HG02798 (cell line): Measurements from ENCODE around the gene TRIM40.

Source experiments
- ATAC-seq: cut with Tn5 transposase; IDR thresholded peaks from one replicate; pipeline ENCODE4 v1.9.1; 2021; ENCODE audit warnings: mild to moderate bottlenecking; ENCODE audit not compliant: unreplicated experiment, poor library complexity

The TRIM40 gene, protein sequence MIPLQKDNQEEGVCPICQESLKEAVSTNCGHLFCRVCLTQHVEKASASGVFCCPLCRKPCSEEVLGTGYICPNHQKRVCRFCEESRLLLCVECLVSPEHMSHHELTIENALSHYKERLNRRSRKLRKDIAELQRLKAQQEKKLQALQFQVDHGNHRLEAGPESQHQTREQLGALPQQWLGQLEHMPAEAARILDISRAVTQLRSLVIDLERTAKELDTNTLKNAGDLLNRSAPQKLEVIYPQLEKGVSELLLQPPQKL

DNA sequence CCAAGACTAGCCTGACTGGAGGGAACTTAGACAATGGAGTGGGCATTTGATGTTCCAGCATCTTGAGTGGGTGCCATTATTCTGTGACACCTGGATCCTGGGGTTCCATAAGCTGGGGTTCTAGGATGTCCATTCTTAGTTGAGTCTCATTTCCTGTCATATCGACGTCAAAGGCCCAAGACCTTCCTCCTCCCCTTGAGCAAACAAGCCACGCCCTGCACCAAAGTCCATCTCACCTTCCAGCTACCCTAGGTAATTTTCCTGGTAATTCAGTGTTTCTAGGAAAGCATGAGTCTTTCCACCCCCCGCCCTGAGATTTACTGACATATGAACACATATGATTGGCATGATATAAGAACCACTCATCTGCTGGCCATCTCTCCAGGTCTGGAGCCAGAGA lies at the start of gene TRIM40:
TSS of gene TRIM40 (plus strand) at position 384 of the 400 bp plus-strand sequence. CDS start 897 bp downstream, outside the sequence.
- ATAC-seq: no peak

DNA sequence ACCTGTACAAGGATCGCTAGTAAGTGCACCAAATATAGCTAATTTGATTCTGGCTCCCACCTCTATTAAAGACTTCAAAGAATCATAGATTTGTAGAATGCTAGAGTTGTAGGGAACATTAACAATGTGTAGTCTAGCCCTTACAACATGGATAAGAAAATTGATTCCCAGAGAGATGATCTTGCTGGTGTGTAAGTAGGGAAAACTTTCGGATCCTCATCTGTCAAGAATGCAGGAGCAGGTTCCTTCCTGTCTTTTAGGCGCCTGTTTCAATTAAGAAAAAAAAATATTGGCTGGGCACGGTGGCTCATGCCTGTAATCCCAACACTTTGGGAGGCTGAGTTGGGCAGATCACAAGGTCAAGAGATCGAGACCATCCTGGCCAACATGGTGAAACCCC lies 48.1 kb upstream of the TRIM40 start:
- no peak for ATAC-seq

DNA sequence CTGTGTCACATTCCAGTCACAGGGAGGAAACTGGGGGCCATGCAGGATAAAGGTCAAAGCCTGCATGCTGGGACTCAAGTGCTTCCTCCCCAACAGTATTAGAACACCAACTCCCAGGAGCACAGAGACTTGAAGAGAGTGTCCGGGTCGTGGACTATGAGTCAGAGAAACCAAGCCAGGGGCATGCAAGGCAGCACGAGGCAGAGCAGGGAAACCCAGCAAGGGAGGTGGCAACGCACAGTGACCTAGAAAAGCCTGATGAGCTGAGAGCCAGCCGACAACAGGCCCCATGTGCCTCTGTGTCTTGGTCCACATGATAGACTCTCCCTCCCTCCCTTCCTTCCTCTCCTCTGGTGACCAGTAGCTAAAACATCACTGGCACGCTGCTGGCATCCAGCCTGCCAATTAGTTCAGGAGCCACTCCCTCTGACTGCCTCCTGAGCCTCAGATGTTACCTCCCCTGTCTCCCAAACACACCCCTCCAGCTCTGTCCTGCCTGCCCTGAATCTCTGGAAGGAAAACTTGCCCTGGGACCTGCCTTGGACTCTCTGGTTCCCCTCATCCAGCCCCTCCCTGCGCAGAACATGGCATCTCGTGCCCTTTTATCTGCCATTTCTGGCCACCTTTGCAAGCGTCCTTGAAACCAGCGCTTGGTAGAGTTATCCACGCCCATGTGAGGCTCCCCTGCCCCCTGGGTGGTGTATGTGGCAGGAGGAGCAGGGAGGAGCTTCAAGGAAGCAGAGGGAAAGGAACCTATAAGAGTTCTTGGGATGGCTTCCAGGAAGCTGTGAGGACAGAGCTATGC lies 44.2 kb upstream of the TRIM40 start:
- ATAC-seq: no peak

DNA sequence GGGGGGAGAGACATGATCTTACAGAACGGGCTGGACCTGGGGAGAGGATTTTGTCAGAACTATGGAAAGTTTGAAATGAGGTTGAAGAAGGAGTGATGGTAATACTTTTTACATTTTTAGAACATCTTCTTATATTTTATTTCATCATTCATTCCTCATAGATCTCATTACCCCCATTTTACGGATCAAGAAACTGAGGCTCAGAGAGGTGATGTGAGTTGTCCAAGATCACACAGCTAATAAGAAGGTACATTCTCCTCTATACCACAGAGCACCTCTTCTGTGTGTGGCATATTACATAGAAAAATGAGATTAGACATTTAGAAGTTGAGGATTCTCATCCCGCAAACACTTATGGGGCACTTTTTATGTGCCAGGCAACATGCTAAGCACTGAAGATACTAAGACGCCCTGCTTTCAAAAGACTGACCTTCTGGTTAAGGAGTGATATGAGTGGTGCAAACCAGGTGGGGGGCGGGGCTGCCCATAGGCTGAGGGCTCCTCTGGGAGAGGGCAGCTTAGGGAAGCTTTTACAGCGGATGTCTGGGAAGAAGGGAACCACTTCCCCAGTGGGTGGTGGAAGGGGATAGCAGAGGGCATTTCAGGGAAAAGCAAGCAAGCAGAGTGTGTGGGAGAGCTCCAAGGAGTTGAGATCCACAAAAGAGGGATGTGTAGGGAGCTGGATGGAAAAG lies 42.9 kb upstream of the TRIM40 start:
- no peak for ATAC-seq

DNA sequence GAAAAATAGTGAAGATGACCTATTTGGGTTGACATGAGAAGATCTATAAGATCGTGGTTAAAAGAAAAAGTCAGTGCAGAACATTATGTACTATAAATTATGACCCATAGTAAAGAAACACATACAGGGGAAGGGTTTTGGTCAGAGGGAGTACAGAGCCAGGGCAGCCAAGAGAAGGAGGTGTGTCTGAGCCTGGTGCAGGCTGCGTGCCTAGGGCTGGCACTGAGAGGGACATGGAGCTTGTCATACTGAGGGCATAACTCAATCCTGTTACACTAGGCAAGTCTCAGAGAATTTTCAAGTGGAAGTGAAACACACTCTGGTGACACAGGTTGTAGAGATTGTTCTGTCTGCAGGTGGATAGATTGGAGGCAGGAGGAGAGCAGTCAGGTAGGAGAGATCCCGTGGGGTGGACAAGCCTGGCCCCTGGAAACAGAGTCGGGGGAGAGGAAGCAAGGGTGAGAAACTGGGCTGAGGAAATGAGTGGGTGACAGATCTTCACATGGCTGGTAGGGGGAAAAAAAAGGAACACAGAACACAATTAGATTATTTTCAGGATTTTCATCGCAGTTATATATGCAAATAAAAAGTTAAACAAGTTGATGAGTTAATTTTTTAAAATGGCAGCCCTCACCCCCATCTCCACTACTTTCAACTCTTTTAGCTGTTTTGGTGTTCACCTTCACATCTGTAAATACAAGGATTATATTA lies 41.8 kb upstream of the TRIM40 start:
- no peak for ATAC-seq

DNA sequence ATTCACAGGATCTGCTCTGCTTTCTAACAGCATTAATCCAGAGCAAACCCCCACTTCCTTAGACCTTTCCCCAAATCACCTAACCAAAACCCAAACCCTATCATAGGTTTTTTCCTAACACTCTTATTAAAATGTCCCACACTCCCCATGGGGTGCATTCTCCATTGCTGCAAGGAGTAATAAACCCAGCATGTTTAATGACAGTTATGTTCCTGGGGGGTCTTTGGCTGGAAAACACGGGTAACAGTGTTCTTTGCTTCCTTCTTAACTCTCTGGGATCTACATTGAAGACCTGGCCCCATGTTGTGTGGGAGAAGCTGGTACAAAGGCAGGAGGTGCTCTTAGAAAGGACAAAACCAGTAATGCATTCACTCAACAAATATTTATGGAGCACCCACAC lies 39.1 kb upstream of the TRIM40 start:
- ATAC-seq: no peak

DNA sequence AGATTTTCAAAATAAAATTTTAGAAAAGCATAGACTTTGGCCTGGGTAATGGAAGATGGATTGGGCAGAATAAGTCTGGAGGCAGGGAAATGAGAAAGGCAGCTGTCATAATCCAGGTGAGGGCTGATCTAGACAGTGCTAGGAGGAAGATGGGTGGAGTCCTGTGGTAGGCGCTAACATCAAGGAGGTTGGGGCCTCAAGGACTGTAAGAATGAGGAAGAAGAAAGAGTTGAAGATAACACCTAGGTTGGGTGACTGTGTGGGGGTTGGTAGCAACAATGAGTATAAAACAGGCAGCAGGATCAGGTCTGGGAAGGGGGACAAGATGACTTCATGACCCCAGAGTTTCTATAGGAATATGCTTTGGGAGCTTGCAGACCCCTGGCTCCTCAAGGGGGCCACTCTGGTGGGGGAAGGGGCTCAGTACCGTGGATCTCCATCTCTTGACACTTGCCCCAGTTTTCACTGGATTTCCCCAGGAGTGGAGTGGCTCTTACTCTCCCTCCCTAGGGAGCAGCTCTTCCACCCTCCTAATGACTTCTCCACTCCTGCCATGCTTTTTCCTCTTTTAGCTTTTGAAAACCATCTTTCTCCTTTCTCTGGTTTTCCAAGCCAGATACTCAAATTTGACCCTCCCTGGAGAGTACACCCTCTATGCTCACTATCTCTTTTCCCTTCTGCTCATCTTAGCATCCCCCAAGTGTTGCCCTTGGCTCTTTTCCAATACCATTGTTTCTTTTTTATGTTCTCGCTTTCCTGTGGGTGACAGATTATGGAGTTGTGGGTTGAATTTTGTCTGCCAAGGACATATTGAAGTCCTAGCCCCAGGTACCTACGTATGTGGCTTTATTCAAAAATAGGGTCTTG lies 37.8 kb upstream of the TRIM40 start:
- ATAC-seq: no peak

DNA sequence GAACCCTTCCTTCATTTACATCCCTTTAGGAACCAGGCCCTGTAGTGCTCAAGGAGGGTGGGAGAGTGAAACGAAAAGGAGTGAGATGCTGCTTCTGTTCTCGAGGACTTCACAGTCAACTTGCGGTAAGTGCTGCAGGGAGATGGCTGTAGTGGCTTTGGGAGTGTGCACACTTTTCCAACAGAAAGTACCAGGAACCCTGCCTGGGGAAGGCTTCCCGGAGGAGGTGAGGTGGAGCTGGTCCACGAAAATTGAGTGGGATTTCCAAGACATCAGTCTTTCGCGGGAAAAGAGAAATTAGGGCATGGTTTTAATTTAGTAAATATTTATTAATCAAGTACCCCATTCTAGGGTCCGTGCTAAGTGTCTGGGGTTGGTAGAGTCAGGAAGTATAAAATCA lies 35.8 kb upstream of the TRIM40 start:
- ATAC-seq: no peak

DNA sequence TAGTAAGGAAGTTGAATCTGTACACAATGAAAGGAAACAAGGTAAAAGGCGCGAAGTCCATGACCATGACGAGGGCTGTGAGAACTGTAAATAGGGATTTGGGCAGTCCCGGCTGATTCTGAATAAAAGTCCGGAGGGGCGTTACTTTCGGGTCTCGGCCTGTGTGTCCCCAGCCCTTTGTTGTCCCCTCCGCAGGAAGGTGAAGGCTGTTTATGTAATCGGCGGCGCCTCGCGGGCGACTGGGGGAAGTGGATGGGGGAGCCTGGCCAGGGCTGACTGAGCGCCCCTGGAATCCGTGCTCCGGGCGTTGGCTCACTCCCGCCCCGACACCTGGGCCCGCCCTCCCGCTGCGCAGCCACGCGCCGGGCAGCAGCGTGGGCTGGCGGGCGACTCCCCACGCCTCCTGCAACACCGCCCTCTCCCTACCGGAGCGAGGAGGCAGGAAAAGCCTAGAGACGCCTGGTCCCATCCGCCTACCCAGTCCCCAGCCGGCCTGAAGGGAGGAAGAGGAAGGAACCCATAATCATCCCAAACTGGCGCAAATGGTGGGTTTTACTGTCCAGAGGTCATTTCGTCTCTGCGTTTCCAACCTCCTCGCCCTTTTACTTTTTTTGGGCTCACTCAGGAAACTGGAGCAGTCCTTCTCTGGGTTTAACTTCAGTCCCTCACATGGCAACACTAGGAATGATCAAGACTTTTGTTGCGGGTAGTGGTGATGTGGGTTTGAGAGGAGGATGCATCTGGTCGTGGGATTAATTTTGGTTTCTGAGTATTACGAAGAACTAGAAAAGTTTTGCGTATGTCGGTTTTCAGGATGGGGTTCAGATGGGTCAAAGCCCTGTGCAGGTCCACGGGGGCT lies 35.1 kb upstream of the TRIM40 start:
- ATAC-seq: no peak

DNA sequence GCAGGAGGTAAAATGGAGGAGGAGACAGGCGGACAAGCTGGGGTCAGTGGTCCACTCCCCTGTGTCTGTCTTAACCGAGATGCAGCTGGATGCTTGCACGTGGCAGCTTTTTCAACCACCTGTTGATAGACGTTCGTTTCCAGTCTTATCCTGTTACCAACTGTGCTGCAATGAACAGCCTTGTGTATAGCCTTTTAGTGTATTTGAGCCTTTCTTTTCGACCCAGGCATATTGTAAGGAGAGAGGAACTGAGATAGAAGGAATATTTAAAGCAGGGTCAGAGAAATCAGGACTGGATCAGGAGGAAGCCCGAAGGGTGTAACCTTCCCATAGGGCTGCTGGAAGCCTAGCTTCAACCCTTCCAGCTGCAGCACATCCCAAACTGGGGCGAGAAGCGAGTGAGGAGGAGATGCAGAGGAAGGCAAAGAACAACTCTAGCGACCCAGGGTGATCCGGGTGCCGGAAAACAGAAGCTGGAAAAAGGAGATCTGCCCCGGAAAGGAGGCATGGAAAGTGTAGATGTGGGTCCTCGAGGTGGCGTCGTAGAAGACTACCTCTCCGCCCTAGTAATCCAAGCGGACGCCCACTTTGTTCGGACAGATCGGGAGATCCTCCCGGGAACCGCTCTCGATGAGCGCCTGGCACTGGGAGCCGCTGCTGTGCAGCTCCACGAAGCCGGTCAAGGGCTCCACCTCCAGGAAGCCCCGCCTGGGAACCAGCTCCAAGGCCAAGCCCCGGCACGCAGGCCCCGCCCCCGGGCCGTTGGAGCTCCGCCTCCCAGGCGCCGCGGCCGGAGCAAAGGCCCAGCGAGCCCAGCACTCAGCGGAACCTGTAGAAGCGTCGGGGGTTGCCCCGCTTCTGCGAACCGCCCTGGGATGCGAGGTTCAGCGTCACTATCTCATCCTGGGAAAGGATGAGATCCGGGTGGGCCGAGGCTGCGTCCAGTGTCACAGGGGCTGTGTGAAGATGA lies 34.2 kb upstream of the TRIM40 start:
- peak; percentile 65 for ATAC-seq

DNA sequence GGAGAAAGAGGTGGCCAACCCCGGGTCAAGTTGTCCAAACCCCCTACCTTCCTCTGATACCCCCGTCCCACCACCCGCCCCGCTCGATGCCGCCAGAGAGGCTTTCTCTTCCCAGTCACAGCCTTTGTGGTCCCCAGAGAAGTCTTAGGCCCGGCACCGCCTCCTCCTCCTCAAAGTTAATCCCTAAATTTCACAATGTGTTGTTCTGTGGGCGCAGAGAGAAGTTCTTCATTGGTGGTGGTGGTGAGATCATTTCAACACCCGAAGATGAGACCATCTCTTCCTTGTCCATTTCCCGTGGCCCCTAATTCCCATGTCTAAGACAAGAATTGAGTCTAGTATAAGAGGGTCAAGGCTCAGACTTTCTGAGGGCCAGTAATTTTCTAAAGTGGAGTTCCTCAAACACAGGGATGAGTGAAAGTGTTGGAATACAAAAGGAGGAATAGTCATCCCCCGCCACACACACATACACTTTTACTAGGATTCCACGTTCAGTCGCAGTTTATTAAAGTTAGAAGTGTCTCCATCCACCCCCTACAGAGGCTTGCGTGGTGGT lies 33.4 kb upstream of the TRIM40 start:
- ATAC-seq: no peak

DNA sequence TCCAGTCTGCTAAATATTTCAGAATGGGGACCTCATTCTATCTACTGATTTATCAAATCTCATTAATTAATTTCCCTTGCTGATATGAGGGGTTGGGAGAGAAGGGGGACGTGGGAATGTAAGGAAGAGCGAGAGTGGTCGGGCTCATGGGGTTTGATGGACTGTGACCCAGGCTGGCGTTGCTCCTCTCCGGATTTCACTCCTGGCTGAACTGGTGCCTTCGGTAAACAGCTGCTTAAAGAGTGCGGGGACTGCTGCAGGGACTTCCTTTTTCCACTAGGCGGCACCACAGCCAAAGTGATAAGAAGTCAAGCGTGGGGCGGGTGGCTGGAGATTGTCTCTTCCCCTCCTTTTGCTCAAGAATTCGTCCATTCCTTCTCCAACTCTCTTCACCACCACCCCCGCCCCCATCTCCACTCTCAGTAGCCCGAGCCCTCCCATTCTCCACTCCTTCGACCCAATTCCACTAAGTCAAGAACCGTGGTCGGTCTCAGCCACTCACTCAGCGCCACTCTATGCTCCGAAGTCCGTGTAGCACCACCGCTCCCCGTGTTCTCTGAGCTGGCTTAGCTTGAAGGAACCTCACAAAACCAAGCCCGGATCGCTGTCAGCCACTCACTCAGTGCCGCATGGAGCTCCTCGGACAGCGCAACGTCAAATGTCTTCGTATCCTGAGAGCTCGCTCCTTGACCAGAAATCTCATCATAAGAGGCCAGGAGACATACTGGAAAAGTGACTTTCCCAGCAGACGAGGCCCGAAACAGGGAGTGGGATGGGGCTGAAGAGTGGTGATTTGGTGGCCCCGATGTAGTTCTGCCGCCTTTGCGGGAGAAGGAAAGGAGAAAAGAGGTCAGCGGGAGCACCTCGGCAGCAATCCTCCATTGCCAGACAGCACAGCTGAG lies 32.7 kb upstream of the TRIM40 start:
- peak; percentile 74 for ATAC-seq

DNA sequence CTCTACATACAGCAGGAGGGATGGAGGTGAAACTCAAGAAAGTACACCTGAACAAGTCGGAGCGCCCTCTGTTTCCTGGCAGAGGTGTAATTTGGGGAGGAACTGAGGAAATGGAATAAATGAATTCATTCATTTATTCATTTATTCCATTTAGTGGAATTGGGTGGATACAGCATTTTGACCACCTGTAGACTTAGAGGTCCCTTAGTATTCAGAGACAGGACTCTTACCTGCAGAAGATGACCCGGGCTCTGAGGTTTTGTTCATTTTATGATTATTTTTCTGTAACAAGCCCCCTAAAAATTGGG lies 32.1 kb upstream of the TRIM40 start:
- no peak for ATAC-seq

DNA sequence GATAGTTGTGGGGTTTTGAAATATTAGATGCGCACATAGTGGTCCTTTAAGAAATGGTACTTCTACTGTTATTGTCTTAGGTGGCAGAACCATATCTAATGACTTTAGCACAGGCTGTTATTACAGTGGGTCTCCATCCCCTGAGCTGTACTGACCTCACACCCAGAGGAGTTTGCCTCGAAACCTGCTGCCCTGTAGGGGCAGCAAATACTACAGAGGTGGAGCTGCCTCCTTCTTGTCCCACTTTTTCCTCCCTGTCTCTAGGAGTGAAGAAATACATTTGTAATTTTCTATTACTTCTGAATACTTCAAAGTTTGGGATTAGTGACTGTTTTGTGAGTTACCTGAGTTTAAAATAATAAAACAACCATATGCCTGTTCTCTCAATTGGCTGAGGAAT lies 31.3 kb upstream of the TRIM40 start:
- no peak for ATAC-seq

DNA sequence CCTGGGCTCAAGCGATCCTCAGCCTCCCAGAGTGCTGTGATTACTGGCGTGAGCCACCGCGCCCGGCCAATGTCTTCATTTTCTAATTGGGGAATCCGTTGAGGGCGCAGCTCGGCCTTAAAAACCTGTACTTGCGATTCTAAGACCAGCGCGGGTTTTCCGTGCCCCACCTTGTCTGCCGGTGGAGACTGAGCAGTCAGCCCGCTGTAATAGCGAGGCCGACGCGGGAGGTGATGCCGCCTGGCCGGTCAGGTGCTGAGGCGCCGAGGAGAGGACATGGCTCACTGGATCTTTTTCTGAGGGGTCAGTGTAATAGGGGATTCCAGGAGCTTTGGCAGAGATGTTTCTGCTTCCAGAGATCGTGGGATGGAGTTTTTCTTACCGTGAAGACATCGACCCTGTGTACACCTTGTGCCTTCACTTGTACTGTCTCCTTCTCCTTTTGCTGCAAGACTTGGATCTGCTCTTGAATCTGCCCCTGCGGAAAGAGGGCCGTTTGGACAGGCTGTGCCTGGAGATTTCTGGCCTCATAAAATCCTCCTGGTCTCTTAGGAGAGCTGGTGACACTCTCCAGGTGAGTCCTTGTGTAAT lies 24.6 kb upstream of the TRIM40 start:
- ATAC-seq: no peak

DNA sequence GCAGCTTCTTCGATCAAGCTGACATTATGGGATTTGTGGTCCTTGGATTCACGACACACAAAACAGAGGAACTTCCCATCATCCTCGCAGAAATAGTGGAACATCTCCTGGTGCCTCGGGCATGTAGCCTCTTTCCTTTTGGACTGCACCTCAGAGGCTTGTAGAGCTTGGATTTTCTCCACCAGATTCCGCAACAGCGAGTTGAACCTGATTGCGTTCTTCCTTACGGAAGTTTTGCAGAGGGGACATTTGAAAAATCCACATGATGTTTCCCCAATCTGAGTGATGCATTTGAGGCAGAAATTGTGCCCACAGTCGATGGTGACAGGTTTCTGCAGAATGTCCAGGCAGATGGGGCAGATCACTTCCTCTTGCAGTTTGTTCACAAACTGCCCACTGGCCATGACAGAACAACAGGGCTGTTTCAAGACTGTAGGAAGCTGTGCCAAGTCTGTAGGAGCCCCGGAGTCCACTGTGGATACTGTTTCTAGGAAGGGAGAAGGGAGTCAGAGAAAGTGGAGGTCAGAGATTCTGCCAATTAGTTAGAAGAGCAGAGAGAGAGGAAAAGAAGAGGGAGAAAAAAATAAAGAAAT lies 23.4 kb upstream of the TRIM40 start:
- no peak for ATAC-seq
